RWPE1 (cell line): ENCODE measurements around the gene PLOD3.

Experiments used
- CTCF ChIA-PET: fragments of 350-600 bp; sonication (Branson Sonifier 250); formaldehyde crosslinking; extraction: SDS; loops from one replicate; lab custom pipeline; 2021; lab: Yijun Ruan, JAX
- POLR2A ChIA-PET: fragments of 400-600 bp; formaldehyde crosslinking; extraction: SDS; loops from one replicate; lab custom pipeline; 2020; ENCODE audit warnings: antibody characterized with exemption; ENCODE audit not compliant: low non-redundant PET; lab: Yijun Ruan, JAX
- DNase-seq: peaks from one replicate; pipeline ENCODE4 v3.0.0; 2012; ENCODE audit warnings: low spot score
- H3K27ac ChIP-seq: fragments of 450-650 bp; 2 replicates; pipeline ENCODE4 v1.5.1; 2017
- CTCF ChIP-seq: fragments of 450-650 bp; conservative IDR thresholded peaks from 2 replicates; pipeline ENCODE4 v1.5.1; 2017; ENCODE audit warnings: low read depth, mild to moderate bottlenecking

The PLOD3 gene

GRCh38 chr7:101225650-101226049, 8.3 kb upstream of the PLOD3 start:
- CTCF ChIA-PET: interaction anchor here (0.6 to 0.7 kb wide), 2 partner anchors 57 to 69 kb away, joined by 3 to 5 read pairs; no protein-coding TSS in a partner anchor

GRCh38 chr7:101223528-101223927, 6.1 kb upstream of the PLOD3 start:
- TF ChIP-seq CTCF: no peak
- ChIA-PET POLR2A (no interaction called here), CTCF (interaction anchor here (1.6 kb wide), 1 partner anchor 31 kb away, joined by 4 read pairs; no protein-coding TSS in a partner anchor)
- no peak for DNase-seq
- no peak overlapping the region for H3K27ac ChIP-seq

More at GRCh38 chr7:101225650-101226049, 8.3 kb upstream of the PLOD3 start:
- no peak overlapping the region for H3K27ac ChIP-seq
- POLR2A ChIA-PET: interaction anchor here (0.6 kb wide), 1 partner anchor 76 kb away, joined by 6 read pairs; no protein-coding TSS in a partner anchor
- DNase-seq: no peak
- no peak for TF ChIP-seq CTCF

DNA sequence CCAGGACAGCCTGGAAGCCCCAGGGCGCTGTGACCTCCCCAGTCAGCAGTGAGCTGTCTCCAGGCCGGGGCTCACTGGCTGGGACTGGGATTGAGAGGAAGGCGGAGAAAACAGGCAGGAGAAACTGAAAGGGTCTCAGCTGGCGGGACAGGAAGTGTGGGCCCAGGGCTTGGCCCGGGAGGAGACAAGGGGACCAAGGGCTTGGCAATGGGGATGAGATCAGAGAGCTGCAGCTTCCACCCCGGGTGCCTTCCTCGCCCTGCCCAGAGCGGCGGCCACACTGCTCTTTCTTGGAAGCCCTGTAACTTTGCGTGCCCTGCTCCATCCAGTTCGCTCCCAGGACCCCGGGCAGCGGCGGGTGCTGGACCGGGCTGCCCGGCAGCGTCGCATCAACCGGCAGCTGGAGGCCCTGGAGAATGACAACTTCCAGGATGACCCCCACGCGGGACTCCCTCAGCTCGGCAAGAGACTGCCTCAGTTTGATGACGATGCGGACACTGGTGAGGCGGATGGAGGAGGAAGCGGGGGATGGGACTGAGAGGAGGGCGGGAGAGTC, 5.0 kb upstream of the PLOD3 start:
- peak overlapping the region; percentile 13; the same call in 1 of the 2 replicates for H3K27ac ChIP-seq
- no peak for DNase-seq
- no peak for TF ChIP-seq CTCF
- ChIA-PET CTCF (interaction anchor here (0.9 to 1.6 kb wide), 3 partner anchors 22 to 30 kb away, joined by 3 to 4 read pairs (median 4); no protein-coding TSS in a partner anchor), POLR2A (no interaction called here)

- POLR2A ChIA-PET: no interaction called here
- DNase-seq: no peak
- CTCF ChIA-PET: interaction anchor here (0.9 to 1.1 kb wide), 2 partner anchors 24 to 62 kb away, joined by 3 to 5 read pairs; no protein-coding TSS in a partner anchor
- no peak for TF ChIP-seq CTCF
- H3K27ac ChIP-seq: no peak overlapping the region
Observed at GRCh38 chr7:101220295-101220694, 2.9 kb upstream of the PLOD3 start.

DNA sequence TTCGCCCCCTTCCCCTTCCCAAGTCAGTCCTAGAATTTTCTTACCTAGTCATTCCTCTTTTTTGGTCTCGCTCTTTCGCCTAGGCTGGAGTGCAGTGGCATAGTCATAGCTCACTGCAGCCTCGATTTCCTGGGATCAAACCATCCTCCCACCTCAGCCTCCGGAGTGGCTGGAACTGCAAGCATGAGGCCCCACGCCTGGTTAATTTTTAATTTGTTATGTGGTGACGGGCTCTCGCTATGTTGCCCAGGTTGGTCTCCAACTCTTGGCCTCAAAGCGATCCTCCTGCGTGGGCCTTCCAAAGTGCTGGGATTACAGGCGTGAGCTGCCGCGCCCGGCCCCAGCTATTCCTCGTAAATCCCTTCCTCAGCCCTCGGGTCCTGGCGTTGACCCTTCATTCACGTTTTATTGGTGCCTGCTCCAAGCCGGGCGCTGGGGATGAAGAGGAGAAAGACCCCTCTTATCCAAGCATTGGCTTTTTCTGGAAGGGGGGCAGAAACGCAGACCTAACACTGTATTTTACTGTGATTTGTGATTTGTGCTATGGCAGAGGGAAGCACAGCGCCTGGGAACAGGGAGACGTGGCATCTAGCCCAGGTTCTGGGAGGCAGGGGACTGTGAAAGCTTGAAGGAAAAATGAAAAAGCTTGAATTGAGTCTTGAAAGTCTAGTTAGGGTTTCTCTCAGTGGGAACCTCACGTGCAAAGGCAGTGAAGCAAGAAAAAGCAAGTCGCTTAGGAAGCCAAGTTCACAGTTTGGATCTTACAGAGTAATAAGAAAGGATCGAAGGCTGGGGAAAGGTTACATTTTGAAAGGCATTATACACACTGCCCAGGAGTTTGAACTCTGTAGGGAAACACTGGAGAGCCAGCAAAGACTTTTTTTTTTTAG, 1.1 kb upstream of the PLOD3 start:
- CTCF ChIA-PET: interaction anchor here (0.6 to 2.1 kb wide), 6 partner anchors 25 to 526 kb away, joined by 3 to 20 read pairs (median 4); no protein-coding TSS in a partner anchor
- POLR2A ChIA-PET: interaction anchor here (0.8 to 1.5 kb wide), 5 partner anchors 14 to 89 kb away, joined by 3 to 6 read pairs (median 3); partner anchors contain the start of gene CLDN15
- H3K27ac ChIP-seq: peak overlapping the region; percentile 97
- no peak for DNase-seq
- no peak for TF ChIP-seq CTCF

DNA sequence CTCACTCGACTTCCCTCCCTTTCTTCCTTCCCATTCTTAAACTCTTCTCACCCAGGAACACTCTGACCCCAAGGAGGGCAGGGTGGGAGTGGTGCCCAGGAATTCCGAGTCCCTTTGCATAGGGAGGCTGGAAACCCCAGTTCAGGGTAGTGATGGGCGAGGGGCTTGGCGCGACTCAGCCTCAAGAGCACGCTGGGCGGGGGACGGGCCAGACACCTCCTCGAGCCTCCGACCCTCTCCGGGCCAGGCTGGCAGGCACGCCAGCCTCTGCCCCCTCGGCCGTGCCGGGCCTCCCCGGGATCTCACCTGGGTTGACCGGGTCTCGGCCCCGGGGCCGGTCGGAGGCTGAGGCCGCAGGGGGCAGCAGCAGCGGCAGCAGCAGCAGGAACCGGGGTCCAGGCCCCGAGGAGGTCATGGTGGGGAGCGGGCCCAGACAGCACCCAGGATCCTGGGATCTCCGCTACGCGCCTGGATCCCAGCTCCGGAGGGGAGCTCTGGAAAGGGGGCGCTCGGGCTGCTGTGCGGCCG, 457 bp downstream of the PLOD3 start:
- DNase-seq: no peak
- CTCF ChIA-PET: interaction anchor here (0.7 to 2.1 kb wide), 5 partner anchors 24 to 73 kb away, joined by 3 to 20 read pairs (median 4); no protein-coding TSS in a partner anchor
- H3K27ac ChIP-seq: peak overlapping the region; percentile 97
- TF ChIP-seq CTCF: no peak; the same call in 1 of the 2 replicates
- POLR2A ChIA-PET: interaction anchor here (0.5 to 1.5 kb wide), 5 partner anchors 21 to 395 kb away, joined by 3 to 6 read pairs (median 3); partner anchors contain the start of gene CLDN15
